ENCODE measurements around the gene RNF150.

GRCh38 chr4:141002323-141002805 is 130.9 kb downstream of the RNF150 start:
- TF ChIP-seq CTCF (IDR thresholded peaks at IDR 0.05) = no peak
- no peak for TF ChIP-seq POLR2A (IDR thresholded peaks at IDR 0.05)

Data from sigmoid colon (tissue), 3 donors.